Measurements from ENCODE around the gene OR2B2. TPM values are rescaled to one million over a fixed set of nuclear protein-coding genes. Genes with fewer than 3 reads are reported as not detected.

The OR2B2 gene
- total RNA-seq, 3 donors from 2014 or later = not detected

DNA sequence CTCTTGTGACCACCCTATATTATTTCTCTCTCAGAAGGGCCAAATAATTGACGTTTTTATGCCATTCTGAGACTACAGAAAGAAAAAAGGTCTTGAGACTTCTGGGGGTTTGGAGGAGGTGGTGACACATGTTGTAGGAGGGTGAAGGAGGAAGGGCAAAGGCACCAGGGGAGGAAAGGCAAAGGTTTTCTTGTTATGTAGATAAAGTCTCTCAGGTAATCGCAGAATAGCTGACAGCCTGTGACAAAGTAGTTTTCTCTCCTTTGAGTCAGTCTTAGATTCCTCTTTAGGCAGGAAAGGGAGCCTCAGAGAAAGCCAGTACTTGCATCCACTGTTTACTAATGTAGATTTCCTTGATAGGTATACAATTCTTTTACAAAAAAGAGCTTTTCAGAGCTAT is 23.6 kb downstream of the OR2B2 start:
- H3K4me1 Mint-ChIP-seq (ENCODE audit: low read depth) = peaks cover 29% of the 10 kb centered on the region
- no peak overlapping the region for H3K4me3 Mint-ChIP-seq
- peaks cover 2% of the 10 kb centered on the region for H3K27me3 Mint-ChIP-seq (ENCODE audit: low read depth)
- peaks cover 2% of the 10 kb centered on the region for H3K36me3 Mint-ChIP-seq (ENCODE audit: insufficient read depth)
- ATAC-seq = no peak
- H3K9me3 Mint-ChIP-seq = peaks cover 3% of the 10 kb centered on the region
- DNase-seq = no peak

DNA sequence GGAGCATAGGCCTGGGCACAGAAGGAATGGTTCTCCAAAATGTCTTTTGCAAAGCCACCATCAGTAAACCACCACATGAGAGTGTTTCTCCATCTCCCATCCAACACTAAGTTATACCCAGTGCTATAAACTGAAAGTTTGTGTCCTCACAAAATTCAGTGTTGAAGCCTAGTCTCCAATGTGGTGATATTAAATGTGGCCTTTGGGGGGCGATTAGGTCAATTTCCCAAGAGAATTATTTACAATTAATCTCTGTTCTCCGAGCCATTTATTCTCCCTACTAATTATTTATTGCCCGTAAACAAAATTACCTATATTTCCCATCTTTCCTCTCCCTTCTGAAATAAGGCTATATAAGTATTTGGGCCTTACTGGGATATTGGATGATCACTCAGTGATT is 26.1 kb downstream of the OR2B2 start:
- Mint-ChIP-seq H3K4me3 (no peak overlapping the region), H3K27me3 (ENCODE audit: low read depth) (peaks cover 2% of the 10 kb centered on the region), H3K9me3 (no peaks in the 10 kb centered on the region), H3K4me1 (ENCODE audit: low read depth) (peaks cover 11% of the 10 kb centered on the region), H3K36me3 (ENCODE audit: insufficient read depth) (no peaks in the 10 kb centered on the region)
- no peak for DNase-seq
- no peak for ATAC-seq

DNA sequence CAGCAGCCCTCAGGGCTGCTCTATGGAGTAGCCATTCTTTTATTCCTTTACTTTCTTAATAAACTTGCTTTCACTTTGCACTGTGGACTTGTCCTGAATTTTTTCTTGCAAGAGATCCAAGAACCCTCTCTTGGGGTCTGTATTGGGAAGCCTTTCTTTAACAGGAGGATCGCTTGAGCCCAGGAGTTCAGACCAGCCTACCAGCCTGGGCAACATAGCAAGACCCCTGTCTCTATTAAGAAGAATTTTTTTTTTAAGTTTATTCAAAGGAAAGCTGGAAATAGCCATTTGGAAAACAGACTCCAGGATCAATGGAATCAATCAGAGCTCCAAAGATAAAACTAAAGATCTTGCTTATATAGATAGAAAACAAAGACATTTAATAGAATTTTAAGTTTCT is 29.1 kb downstream of the OR2B2 start:
- Mint-ChIP-seq H3K4me3 (no peak overlapping the region), H3K4me1 (ENCODE audit: low read depth) (no peaks in the 10 kb centered on the region), H3K36me3 (ENCODE audit: insufficient read depth) (no peaks in the 10 kb centered on the region), H3K27me3 (ENCODE audit: low read depth) (peaks cover 2% of the 10 kb centered on the region), H3K9me3 (no peaks in the 10 kb centered on the region)
- DNase-seq (no peak), ATAC-seq (no peak)

DNA sequence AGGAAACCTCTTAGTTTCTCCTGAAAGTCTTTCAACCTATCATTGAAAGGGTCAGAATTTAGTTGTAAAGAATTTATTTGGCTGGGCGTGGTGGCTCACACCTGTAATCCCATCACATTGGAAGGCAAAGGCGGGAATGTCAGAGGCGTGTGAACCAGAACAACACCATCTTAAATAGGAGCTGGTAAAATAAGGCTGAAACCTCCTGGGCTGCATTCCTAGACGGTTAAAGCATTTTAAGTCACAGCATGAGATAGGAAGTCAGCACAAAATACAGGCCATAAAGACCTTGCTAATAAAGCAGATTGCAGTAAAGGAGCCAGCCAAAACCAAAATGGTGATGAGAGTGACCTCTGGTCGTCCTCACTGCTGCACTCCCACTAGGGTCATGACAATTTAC is 29.6 kb downstream of the OR2B2 start:
- Mint-ChIP-seq H3K36me3 (ENCODE audit: insufficient read depth) (no peaks in the 10 kb centered on the region), H3K27me3 (ENCODE audit: low read depth) (peaks cover 2% of the 10 kb centered on the region), H3K9me3 (no peaks in the 10 kb centered on the region), H3K4me1 (ENCODE audit: low read depth) (no peaks in the 10 kb centered on the region), H3K4me3 (no peak overlapping the region)
- DNase-seq (no peak), ATAC-seq (no peak)

DNA sequence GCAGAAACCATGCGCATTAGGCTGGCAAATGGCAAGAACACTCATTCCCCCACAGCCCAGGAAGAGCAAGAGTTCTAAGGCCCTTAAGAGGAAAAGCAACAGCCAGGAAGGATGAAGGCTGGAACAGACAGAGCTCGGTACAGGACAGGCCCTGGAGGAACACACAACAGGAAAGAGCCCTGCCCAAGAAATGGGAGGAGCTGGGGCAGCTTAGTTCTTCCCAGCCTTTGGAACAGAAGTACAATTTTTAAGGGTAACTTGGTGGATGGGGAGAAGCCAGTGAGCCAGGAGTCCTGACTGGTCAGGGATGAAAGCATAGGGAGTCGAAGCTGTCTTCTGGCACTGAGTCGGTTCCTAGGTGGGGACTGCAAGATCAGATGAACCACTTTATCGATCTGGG is 32.4 kb downstream of the OR2B2 start:
- ATAC-seq (no peak), DNase-seq (no peak)
- Mint-ChIP-seq H3K9me3 (no peaks in the 10 kb centered on the region), H3K27me3 (ENCODE audit: low read depth) (no peaks in the 10 kb centered on the region), H3K4me1 (ENCODE audit: low read depth) (no peaks in the 10 kb centered on the region), H3K4me3 (no peak overlapping the region), H3K36me3 (ENCODE audit: insufficient read depth) (no peaks in the 10 kb centered on the region)

DNA sequence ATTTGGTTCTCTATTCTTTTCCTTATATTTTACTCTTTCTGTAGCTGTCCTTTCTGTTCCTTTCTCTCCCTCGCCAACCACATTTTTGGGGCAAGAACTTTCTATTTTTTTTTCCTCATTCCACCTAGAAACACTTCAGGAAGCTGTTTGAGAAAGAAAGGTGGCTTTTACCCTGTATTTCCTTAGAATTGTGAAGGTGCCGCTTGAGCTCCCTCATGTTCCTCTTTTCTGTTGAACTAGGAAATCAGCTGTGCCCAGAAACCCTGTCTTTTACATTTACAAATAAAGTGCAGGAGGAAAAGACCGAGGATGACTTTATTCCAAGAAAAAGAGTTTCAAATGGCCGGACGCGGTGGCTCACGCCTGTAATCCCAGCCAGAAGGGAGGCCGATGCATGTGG is 38.2 kb downstream of the OR2B2 start:
- Mint-ChIP-seq H3K4me1 (ENCODE audit: low read depth) (peaks cover 34% of the 10 kb centered on the region), H3K36me3 (ENCODE audit: insufficient read depth) (no peaks in the 10 kb centered on the region), H3K9me3 (no peaks in the 10 kb centered on the region), H3K4me3 (peak overlapping the region; percentile 89), H3K27me3 (ENCODE audit: low read depth) (no peaks in the 10 kb centered on the region)
- DNase-seq = no peak
- no peak for ATAC-seq

DNA sequence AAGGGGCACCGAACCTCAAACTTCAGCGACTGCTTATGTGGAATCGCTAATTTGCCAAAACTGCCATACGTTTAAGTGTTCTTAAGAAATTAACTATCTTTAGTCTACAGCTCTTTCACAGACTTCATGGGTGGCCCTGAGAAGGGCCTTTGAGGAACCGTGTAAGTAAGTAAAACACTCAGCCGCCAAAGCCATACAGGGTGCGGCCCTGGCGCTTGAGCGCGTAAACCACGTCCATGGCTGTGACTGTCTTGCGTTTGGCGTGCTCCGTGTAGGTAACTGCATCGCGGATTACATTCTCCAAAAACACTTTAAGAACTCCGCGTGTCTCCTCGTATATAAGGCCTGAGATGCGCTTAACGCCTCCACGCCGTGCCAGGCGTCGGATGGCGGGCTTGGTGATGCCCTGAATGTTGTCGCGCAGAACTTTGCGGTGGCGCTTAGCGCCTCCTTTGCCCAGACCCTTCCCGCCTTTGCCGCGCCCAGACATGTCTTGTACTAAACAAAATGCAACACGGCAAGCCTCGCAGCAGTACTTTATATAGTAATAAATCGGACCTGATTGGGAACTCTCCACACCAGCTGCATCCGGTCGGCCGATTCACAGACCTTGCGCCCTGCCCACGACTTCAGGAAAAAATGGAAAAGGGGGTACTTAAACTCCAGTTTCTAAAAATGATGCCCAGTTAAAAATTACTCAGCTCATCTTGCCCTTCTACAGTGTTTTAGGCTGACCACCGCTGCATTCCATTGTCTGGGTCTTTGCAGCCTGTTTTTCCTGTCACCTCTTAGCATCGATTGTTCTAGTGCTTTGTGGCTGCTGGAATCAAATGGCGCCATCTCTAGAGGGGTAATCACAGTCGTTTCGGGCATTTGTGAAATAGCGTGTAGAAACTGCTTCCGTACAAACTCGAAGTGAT is 38.9 kb downstream of the OR2B2 start:
- no peaks in the 10 kb centered on the region for H3K27me3 Mint-ChIP-seq (ENCODE audit: low read depth)
- H3K36me3 Mint-ChIP-seq (ENCODE audit: insufficient read depth) = no peaks in the 10 kb centered on the region
- no peaks in the 10 kb centered on the region for H3K9me3 Mint-ChIP-seq
- H3K4me1 Mint-ChIP-seq (ENCODE audit: low read depth) = peaks cover 37% of the 10 kb centered on the region
- peak; percentile 49 to 52 for ATAC-seq
- peak; percentile 56 for DNase-seq
- peak overlapping the region; percentile 89 for H3K4me3 Mint-ChIP-seq

DNA sequence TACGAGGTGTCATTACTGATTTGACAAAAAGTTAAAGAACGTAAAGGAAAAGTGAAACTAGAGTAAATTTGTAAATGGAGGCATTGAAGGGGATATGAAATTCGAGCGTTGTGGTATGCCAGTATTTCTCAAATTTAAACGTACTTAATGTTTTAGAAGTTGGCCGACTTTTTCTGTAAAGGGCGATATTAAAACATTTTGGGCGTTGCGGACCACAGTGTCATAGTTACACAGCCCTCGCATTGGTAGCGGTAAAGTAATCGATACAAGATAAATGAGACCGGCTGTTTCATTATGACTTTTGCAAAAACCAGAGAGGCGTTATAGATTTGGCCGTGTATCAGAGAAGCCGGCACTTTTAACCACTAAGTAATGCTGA is 39.6 kb downstream of the OR2B2 start:
- H3K4me1 Mint-ChIP-seq (ENCODE audit: low read depth) = peaks cover 37% of the 10 kb centered on the region
- peak; percentile 38 to 42 for ATAC-seq

DNA sequence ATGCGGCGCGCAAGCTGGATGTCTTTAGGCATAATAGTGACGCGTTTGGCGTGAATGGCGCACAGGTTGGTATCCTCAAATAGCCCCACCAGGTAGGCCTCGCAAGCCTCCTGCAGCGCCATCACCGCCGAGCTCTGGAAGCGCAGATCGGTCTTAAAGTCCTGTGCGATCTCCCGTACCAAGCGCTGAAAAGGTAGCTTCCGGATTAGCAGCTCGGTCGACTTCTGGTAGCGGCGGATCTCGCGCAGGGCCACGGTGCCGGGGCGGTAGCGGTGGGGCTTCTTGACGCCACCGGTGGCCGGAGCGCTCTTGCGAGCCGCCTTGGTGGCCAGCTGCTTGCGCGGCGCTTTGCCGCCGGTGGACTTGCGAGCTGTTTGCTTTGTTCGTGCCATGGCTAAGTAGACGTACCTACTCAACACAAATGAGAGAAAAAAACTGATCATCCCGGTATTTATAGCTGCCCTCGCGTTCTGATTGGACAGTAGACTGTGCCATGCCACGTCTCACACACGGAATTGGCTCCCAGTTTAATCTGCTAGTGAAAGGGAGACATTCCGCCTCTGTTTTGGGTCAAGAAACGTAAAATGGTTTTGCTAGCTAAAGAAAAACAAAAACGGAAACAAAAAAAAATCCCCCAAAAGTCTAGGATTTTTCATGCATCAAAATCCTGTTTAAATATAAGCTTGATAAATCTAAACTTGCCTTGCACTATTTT is 40.1 kb downstream of the OR2B2 start:
- peak; percentile 77 to 79 for ATAC-seq
- Mint-ChIP-seq H3K9me3 (no peaks in the 10 kb centered on the region), H3K27me3 (ENCODE audit: low read depth) (no peaks in the 10 kb centered on the region), H3K4me1 (ENCODE audit: low read depth) (peaks cover 42% of the 10 kb centered on the region), H3K36me3 (ENCODE audit: insufficient read depth) (no peaks in the 10 kb centered on the region), H3K4me3 (peak overlapping the region; percentile 89)
- DNase-seq = peak; percentile 77

More for the DNA sequence above, 39.6 kb downstream of the OR2B2 start:
- no peaks in the 10 kb centered on the region for H3K27me3 Mint-ChIP-seq (ENCODE audit: low read depth)
- H3K9me3 Mint-ChIP-seq = no peaks in the 10 kb centered on the region
- DNase-seq = no peak
- H3K4me3 Mint-ChIP-seq = peak overlapping the region; percentile 89
- H3K36me3 Mint-ChIP-seq (ENCODE audit: insufficient read depth) = no peaks in the 10 kb centered on the region

DNA sequence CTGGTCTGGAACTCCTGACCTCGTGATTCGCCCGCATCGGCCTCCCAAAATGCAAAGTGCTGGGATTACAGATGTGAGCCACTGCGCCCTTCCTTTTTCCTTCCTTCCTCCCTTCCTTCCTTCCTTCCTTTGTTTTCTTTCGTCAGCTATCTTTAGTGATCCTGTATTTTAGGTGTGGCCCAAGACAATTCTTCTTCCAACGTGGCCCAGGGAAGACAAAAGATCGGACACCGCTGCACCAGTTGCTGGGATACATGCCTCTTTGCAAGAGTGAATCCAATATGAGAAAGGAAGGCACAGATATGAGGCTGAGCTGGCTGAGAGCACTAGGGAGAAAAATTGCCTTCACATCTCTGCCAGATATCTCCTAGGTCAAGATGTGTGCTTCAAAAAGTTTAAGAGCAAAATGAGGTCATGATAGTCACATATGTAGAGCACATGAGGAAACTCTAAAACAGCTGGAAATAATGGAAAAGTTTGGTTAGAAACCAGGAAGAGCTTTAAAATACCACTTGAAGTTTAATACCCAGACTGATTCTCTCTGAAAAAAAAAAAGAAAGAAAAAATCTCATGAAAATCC is 41.8 kb downstream of the OR2B2 start:
- DNase-seq (no peak), ATAC-seq (no peak)
- Mint-ChIP-seq H3K4me1 (ENCODE audit: low read depth) (peaks cover 59% of the 10 kb centered on the region), H3K27me3 (ENCODE audit: low read depth) (no peaks in the 10 kb centered on the region), H3K4me3 (no peak overlapping the region), H3K9me3 (no peaks in the 10 kb centered on the region), H3K36me3 (ENCODE audit: insufficient read depth) (no peaks in the 10 kb centered on the region)

DNA sequence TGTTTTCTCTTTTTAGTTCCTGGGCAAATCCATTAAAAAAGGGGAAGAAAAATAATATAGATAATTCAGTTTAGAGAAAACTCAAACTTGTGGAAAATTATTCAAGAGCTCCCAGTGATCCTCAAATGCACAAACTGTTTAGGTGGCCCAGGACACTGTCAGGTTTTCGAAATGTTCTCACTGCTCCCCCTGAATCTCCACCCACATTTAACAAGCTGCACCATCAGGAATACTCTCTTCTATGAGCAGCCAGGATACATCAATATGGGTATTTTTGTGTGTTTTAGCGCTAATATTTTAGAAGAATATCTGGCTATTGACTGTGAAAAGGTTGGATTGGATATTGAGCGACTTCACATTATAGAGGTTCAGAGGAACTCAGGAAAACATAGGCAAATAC is 43.9 kb downstream of the OR2B2 start:
- Mint-ChIP-seq H3K9me3 (no peaks in the 10 kb centered on the region), H3K4me1 (ENCODE audit: low read depth) (peaks cover 58% of the 10 kb centered on the region), H3K27me3 (ENCODE audit: low read depth) (no peaks in the 10 kb centered on the region), H3K36me3 (ENCODE audit: insufficient read depth) (no peaks in the 10 kb centered on the region), H3K4me3 (no peak overlapping the region)
- ATAC-seq (no peak), DNase-seq (no peak)

DNA sequence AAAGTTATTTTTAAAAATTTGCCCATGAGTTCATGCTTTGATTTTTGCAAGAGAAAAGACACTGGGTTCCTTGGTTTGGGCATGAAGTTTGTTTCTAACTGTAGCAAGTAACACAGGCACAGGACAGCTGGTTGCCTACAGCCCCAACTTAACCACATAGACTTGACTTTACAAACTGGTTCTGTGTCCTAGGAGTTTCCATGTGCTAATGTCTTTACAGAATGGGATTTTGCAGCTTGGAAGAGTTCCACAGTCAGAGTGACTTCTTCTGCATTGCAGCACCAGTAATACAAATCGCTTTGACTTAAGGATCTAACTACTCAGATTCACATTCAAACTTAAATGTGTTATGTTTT is 44.3 kb downstream of the OR2B2 start:
- ATAC-seq = no peak
- H3K4me1 Mint-ChIP-seq (ENCODE audit: low read depth) = peaks cover 54% of the 10 kb centered on the region
- peak overlapping the region; percentile 97 for H3K4me3 Mint-ChIP-seq
- no peaks in the 10 kb centered on the region for H3K36me3 Mint-ChIP-seq (ENCODE audit: insufficient read depth)
- H3K27me3 Mint-ChIP-seq (ENCODE audit: low read depth) = no peaks in the 10 kb centered on the region
- no peak for DNase-seq
- no peaks in the 10 kb centered on the region for H3K9me3 Mint-ChIP-seq

DNA sequence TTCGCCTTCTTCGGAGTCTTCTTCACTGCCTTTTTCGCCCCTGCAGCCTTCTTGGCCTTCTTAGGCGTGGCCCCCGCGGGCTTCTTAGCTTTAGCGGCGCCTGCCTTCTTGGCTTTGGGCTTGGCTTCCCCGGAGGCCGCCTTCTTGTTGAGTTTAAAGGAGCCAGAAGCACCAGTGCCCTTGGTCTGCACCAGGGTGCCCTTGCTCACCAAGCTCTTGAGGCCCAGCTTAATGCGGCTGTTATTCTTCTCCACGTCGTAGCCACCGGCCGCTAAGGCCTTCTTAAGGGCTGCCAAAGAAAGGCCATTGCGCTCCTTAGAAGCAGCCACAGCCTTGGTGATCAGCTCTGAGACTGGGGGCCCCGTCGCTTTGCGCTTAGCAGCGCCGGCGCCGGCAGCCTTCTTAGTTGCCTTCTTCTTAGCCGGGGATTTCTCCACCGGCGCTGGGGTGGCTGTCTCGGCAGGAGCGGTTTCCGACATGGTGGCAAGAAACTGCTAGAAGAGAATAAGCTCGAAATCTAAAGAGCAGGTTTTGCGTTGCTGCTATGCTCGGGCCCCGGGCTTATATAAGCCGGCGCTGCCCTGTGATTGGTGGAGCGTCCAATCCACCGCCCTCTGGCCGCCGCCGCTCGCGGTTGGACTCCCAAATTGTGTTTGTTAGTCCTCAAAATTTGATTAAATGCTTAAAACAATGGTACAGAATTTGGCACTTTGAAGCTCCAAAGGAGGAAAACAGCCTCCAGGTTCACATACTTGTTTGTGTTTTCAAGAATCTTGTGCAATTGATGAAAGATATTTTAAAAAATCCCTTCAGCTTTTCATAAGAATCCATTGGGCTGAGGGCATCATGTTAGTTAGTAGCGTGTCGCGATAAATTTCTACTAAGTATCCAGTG is 44.9 kb downstream of the OR2B2 start:
- peak overlapping the region; percentile 97 for H3K4me3 Mint-ChIP-seq

More for the DNA sequence above, 44.9 kb downstream of the OR2B2 start:
- peak; percentile 53 for DNase-seq
- H3K9me3 Mint-ChIP-seq = no peaks in the 10 kb centered on the region
- peak; percentile 34 to 41 for ATAC-seq
- peaks cover 48% of the 10 kb centered on the region for H3K4me1 Mint-ChIP-seq (ENCODE audit: low read depth)
- H3K27me3 Mint-ChIP-seq (ENCODE audit: low read depth) = no peaks in the 10 kb centered on the region
- no peaks in the 10 kb centered on the region for H3K36me3 Mint-ChIP-seq (ENCODE audit: insufficient read depth)

All from activated T-cell treated with anti-CD3 and anti-CD28 coated beads, Interleukin-2, amount 50 U/mL, for 4 hours (primary cell).